K562 (cell line): ENCODE data around the gene CHST8. TPM values are rescaled to one million over a fixed set of nuclear protein-coding genes. Genes with fewer than 3 reads are reported as not detected.

Experiments used
- CREB1 ChIP-seq, 2 experiments: sonication (generic) in 1 of 2; formaldehyde crosslinking in 1 of 2; IDR thresholded peaks; 2 replicates each; pipeline versions ENCODE4 v1.6.1 to v1.8.0; 2012 to 2022; ENCODE audit warnings: inconsistent platforms in 1 of 2, mild to moderate bottlenecking in 1 of 2, missing genetic modification reagents in 1 of 2, moderate library complexity in 1 of 2
- E2F5 ChIP-seq: sonication (generic); formaldehyde crosslinking; IDR thresholded peaks from 2 replicates; pipeline ENCODE4 v1.8.0; 2022; ENCODE audit warnings: mild to moderate bottlenecking, missing genetic modification reagents
- HOXB6 ChIP-seq: fragments of 250-450 bp; sonication (Bioruptor Pico); IDR thresholded peaks from 2 replicates; pipeline ENCODE4 v1.5.1; 2022; ENCODE audit warnings: mild to moderate bottlenecking, borderline replicate concordance
- SAFB ChIP-seq: fragments of 200-400 bp; formaldehyde crosslinking; IDR thresholded peaks from 2 replicates; pipeline ENCODE4 v1.6.1; 2017; ENCODE audit warnings: low read depth, low read length, borderline replicate concordance
- TBL1XR1 ChIP-seq, 2 experiments: IDR thresholded peaks; 2 replicates each; pipeline ENCODE4 v1.6.1; 2012; ENCODE audit warnings: improper control_type of control experiment in 2 of 2, low read length in 2 of 2, mild to moderate bottlenecking in 1 of 2
- TGIF2 ChIP-seq: sonication (generic); formaldehyde crosslinking; IDR thresholded peaks from 2 replicates; pipeline ENCODE4 v1.8.1; 2022; ENCODE audit warnings: mild to moderate bottlenecking, missing genetic modification reagents, moderate library complexity
- ZNF24 ChIP-seq: fragments of 450-650 bp; IDR thresholded peaks from 2 replicates; pipeline ENCODE4 v1.6.1; 2016
- ZNF431 ChIP-seq: sonication (generic); formaldehyde crosslinking; IDR thresholded peaks from 2 replicates; pipeline ENCODE4 v1.8.0; 2022; ENCODE audit warnings: mild to moderate bottlenecking, missing genetic modification reagents
- polyA plus RNA-seq, 8 experiments: library from polyadenylated mRNA; depleted of rRNA in 4 of 8; stranded (reverse) in 5 of 8; unstranded in 3 of 8; fragments of >200 nt; fragmentation: Nextera tagmentation in 2 of 8; fragmentation: Illumina TruSeq in 1 of 8; extraction: Ambion mirVana in 2 of 8; extraction: Trizol in 1 of 8; gene quantifications; 2 replicates each; pipeline versions ENCODE4 v1.2.1 to v1.2.3, GENCODE V29; 2011 to 2014; ENCODE audit warnings: inconsistent platforms in 1 of 8, missing spikeins in 1 of 8
- total RNA-seq, 7 experiments: library from RNA; depleted of rRNA in 6 of 7; stranded (reverse); fragments of >200 nt in 6 of 7; fragmentation: Illumina TruSeq in 2 of 7; extraction: Trizol in 2 of 7; gene quantifications; 2 replicates each; pipeline versions ENCODE4 v1.2.1 to v1.2.3, GENCODE V29; 2011 to 2021; ENCODE audit warnings: low replicate concordance in 1 of 7
- TF ChIP-seq, protein P1 (sequence below): fragments of 450-650 bp; IDR thresholded peaks from 2 replicates; pipeline ENCODE4 v1.6.1; 2016; ENCODE audit warnings: mild to moderate bottlenecking, moderate library complexity
- TF ChIP-seq, protein P2 (sequence below): fragments of 250-450 bp; sonication (Bioruptor Pico); IDR thresholded peaks from 2 replicates; pipeline ENCODE4 v1.4.0; 2020; ENCODE audit warnings: mild to moderate bottlenecking

CHST8 gene
- total and polyA plus RNA-seq, 9 of the 15 experiments (the other 6 are each of a cell fraction or from before 2014, with no cell fraction given): 0.11 TPM; not detected in 8

DNA sequence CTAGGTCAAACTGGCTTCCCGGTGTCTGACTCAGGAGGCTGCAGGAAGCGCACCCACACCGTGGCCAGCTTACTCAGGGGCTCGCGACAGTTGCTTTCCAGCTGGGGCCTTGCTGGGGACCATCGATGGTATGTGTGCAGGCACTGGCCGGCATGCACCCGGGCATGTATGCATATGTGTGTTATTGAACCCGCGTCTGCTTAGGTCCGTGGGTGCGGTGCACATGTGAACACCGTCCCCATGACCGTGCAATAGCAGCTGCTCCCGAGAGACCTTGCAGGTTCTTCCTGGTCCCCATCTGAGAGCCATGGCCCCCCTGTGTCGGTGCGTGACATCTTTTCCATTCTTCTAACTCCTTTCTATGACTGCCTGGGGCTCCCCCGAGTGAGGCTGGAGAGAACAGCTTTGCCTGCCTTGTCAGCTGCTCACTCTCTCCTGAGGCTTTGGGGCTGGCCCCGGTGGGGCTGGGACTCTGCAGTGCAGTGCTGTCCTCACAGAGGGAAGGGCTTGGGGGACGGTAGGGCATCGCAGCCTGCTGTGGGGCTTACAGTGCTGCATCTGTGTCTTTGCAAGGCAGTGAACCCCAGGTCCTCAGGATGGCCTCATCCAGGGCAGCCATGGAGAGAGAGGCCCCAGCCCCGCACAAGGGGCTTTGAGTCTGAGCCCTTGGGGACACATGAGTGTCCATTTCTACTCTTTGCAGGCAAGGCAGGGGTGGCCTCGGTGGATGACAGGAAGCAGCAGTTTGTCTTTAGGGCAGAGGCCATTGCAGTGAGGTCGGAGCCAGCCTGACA lies 65.1 kb downstream of the CHST8 start (continued):
- TF ChIP-seq, protein P1, sequence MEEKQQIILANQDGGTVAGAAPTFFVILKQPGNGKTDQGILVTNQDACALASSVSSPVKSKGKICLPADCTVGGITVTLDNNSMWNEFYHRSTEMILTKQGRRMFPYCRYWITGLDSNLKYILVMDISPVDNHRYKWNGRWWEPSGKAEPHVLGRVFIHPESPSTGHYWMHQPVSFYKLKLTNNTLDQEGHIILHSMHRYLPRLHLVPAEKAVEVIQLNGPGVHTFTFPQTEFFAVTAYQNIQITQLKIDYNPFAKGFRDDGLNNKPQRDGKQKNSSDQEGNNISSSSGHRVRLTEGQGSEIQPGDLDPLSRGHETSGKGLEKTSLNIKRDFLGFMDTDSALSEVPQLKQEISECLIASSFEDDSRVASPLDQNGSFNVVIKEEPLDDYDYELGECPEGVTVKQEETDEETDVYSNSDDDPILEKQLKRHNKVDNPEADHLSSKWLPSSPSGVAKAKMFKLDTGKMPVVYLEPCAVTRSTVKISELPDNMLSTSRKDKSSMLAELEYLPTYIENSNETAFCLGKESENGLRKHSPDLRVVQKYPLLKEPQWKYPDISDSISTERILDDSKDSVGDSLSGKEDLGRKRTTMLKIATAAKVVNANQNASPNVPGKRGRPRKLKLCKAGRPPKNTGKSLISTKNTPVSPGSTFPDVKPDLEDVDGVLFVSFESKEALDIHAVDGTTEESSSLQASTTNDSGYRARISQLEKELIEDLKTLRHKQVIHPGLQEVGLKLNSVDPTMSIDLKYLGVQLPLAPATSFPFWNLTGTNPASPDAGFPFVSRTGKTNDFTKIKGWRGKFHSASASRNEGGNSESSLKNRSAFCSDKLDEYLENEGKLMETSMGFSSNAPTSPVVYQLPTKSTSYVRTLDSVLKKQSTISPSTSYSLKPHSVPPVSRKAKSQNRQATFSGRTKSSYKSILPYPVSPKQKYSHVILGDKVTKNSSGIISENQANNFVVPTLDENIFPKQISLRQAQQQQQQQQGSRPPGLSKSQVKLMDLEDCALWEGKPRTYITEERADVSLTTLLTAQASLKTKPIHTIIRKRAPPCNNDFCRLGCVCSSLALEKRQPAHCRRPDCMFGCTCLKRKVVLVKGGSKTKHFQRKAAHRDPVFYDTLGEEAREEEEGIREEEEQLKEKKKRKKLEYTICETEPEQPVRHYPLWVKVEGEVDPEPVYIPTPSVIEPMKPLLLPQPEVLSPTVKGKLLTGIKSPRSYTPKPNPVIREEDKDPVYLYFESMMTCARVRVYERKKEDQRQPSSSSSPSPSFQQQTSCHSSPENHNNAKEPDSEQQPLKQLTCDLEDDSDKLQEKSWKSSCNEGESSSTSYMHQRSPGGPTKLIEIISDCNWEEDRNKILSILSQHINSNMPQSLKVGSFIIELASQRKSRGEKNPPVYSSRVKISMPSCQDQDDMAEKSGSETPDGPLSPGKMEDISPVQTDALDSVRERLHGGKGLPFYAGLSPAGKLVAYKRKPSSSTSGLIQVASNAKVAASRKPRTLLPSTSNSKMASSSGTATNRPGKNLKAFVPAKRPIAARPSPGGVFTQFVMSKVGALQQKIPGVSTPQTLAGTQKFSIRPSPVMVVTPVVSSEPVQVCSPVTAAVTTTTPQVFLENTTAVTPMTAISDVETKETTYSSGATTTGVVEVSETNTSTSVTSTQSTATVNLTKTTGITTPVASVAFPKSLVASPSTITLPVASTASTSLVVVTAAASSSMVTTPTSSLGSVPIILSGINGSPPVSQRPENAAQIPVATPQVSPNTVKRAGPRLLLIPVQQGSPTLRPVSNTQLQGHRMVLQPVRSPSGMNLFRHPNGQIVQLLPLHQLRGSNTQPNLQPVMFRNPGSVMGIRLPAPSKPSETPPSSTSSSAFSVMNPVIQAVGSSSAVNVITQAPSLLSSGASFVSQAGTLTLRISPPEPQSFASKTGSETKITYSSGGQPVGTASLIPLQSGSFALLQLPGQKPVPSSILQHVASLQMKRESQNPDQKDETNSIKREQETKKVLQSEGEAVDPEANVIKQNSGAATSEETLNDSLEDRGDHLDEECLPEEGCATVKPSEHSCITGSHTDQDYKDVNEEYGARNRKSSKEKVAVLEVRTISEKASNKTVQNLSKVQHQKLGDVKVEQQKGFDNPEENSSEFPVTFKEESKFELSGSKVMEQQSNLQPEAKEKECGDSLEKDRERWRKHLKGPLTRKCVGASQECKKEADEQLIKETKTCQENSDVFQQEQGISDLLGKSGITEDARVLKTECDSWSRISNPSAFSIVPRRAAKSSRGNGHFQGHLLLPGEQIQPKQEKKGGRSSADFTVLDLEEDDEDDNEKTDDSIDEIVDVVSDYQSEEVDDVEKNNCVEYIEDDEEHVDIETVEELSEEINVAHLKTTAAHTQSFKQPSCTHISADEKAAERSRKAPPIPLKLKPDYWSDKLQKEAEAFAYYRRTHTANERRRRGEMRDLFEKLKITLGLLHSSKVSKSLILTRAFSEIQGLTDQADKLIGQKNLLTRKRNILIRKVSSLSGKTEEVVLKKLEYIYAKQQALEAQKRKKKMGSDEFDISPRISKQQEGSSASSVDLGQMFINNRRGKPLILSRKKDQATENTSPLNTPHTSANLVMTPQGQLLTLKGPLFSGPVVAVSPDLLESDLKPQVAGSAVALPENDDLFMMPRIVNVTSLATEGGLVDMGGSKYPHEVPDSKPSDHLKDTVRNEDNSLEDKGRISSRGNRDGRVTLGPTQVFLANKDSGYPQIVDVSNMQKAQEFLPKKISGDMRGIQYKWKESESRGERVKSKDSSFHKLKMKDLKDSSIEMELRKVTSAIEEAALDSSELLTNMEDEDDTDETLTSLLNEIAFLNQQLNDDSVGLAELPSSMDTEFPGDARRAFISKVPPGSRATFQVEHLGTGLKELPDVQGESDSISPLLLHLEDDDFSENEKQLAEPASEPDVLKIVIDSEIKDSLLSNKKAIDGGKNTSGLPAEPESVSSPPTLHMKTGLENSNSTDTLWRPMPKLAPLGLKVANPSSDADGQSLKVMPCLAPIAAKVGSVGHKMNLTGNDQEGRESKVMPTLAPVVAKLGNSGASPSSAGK: no peak
- TF ChIP-seq TBL1XR1 (IDR thresholded peaks at IDR 0.05; ENCODE audit: low read length in 2 of 2) (no peak), ZNF431 (CRISPR knock-in tag) (no peak), E2F5 (CRISPR knock-in tag) (no peak), SAFB (no peak), CREB1 (IDR thresholded peaks at IDR 0.05) (no peak), CREB1 (CRISPR knock-in tag; IDR thresholded peaks at IDR 0.05) (no peak), TGIF2 (CRISPR knock-in tag) (no peak), HOXB6 (CRISPR knock-in tag) (no peak), ZNF24 (no peak)
- TF ChIP-seq, protein P2, sequence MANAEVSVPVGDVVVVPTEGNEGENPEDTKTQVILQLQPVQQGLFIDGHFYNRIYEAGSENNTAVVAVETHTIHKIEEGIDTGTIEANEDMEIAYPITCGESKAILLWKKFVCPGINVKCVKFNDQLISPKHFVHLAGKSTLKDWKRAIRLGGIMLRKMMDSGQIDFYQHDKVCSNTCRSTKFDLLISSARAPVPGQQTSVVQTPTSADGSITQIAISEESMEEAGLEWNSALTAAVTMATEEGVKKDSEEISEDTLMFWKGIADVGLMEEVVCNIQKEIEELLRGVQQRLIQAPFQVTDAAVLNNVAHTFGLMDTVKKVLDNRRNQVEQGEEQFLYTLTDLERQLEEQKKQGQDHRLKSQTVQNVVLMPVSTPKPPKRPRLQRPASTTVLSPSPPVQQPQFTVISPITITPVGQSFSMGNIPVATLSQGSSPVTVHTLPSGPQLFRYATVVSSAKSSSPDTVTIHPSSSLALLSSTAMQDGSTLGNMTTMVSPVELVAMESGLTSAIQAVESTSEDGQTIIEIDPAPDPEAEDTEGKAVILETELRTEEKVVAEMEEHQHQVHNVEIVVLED (CRISPR knock-in tag): no peak
